Smooth muscle cell (in vitro differentiated cells): ENCODE measurements around the gene SERPINB13. TPM values are rescaled to one million over a fixed set of nuclear protein-coding genes. Genes with fewer than 3 reads are reported as not detected.

Source experiments
- DNase-seq: peaks from one replicate; lab custom pipeline; 2025; ENCODE audit not compliant: unreplicated experiment; lab: John Stamatoyannopoulos, UW
- H2AFZ ChIP-seq: fragments of 200-600 bp; sonication (generic); 2 replicates; pipeline ENCODE4 v1.6.0; 2016; ENCODE audit warnings: antibody characterized with exemption, low read depth, mild to moderate bottlenecking
- H3F3A ChIP-seq: fragments of 200-600 bp; sonication (generic); 2 replicates; pipeline ENCODE4 v1.6.0; 2017; ENCODE audit warnings: antibody characterized with exemption, low read depth
- H3K27ac ChIP-seq: fragments of 200-600 bp; sonication (generic); 2 replicates; pipeline ENCODE4 v1.5.1; 2016; ENCODE audit warnings: low read depth, mild to moderate bottlenecking
- H3K27me3 ChIP-seq: fragments of 200-600 bp; sonication (generic); 2 replicates; pipeline ENCODE4 v1.6.1; 2016; ENCODE audit warnings: low read depth, mild to moderate bottlenecking
- H3K36me3 ChIP-seq: fragments of 200-600 bp; sonication (generic); 2 replicates; pipeline ENCODE4 v1.5.1; 2016; ENCODE audit warnings: low read depth
- H3K4me1 ChIP-seq: fragments of 200-600 bp; sonication (generic); 2 replicates; pipeline ENCODE4 v1.5.1; 2016; ENCODE audit warnings: low read depth
- H3K4me2 ChIP-seq: fragments of 200-600 bp; sonication (generic); 2 replicates; pipeline ENCODE4 v1.6.0; 2016; ENCODE audit warnings: mild to moderate bottlenecking
- H3K4me3 ChIP-seq: fragments of 200-600 bp; sonication (generic); 2 replicates; pipeline ENCODE4 v1.5.1; 2016; ENCODE audit warnings: mild to moderate bottlenecking
- H3K79me2 ChIP-seq: fragments of 200-600 bp; sonication (generic); 2 replicates; pipeline ENCODE4 v1.6.0; 2016; ENCODE audit warnings: low read depth, mild to moderate bottlenecking
- H3K9ac ChIP-seq: fragments of 200-600 bp; sonication (generic); 2 replicates; pipeline ENCODE4 v1.6.0; 2016; ENCODE audit warnings: low read depth
- H3K9me3 ChIP-seq: fragments of 200-600 bp; sonication (generic); replicated peaks from 2 replicates; pipeline ENCODE4 v1.5.1; 2016; ENCODE audit warnings: low read depth
- H4K20me1 ChIP-seq: fragments of 200-600 bp; sonication (generic); 2 replicates; pipeline ENCODE4 v1.6.0; 2016; ENCODE audit warnings: low read depth
- CTCF ChIP-seq: fragments of 200-600 bp; sonication (generic); IDR thresholded peaks from 2 replicates; pipeline ENCODE4 v1.5.1; 2017; ENCODE audit warnings: borderline replicate concordance, mild to moderate bottlenecking, antibody characterized with exemption; ENCODE audit not compliant: insufficient read depth, poor library complexity, severe bottlenecking
- WGBS: methylation state at CpG from one replicate; pipeline ENCODE4 v1.1.7; 2016; ENCODE audit warnings: low lambda C conversion rate; 5-methylcytosine and 5-hydroxymethylcytosine counted together
- polyA plus RNA-seq: library from polyadenylated mRNA; unstranded; fragments of >200 nt; fragmentation: Nextera tagmentation; extraction: Ambion mirVana; gene quantifications from 2 replicates; pipeline ENCODE4 v1.2.1, GENCODE V29; 2016
- total RNA-seq: library from RNA; depleted of rRNA; stranded (reverse); fragments of >200 nt; gene quantifications from 2 replicates; pipeline ENCODE4 v1.2.3, GENCODE V29; 2014

Gene SERPINB13
- total and polyA plus RNA-seq, 2 experiments from 2014 or later = 12.5 to 103 TPM

- no peaks in the 10 kb centered on the region for H3K9me3 ChIP-seq
- no peaks in the 10 kb centered on the region for H3K4me1 ChIP-seq
- no peaks in the 10 kb centered on the region for H3K36me3 ChIP-seq
- DNase-seq = no peak
- H3K27ac ChIP-seq = no peak overlapping the region
- H4K20me1 ChIP-seq = no peaks in the 10 kb centered on the region
- H3F3A ChIP-seq = no peaks in the 10 kb centered on the region
- no peaks in the 10 kb centered on the region for H3K27me3 ChIP-seq
- H2AFZ ChIP-seq = no peak overlapping the region
- WGBS = 90% methylated on average over 3 of the region's 3 CpGs
- H3K79me2 ChIP-seq = no peaks in the 10 kb centered on the region
- TF ChIP-seq CTCF = no peak
- H3K9ac ChIP-seq = no peak overlapping the region
- H3K4me2 ChIP-seq = no peak overlapping the region
- H3K4me3 ChIP-seq = no peak overlapping the region
These were observed 19.4 kb downstream of the SERPINB13 start for GRCh38 chr18:63606526-63606925.

- no peak overlapping the region for H2AFZ ChIP-seq
- no peak overlapping the region for H3K4me2 ChIP-seq
- no peaks in the 10 kb centered on the region for H3F3A ChIP-seq
- H3K36me3 ChIP-seq = no peaks in the 10 kb centered on the region
- H3K27ac ChIP-seq = no peak overlapping the region
- H3K27me3 ChIP-seq = no peaks in the 10 kb centered on the region
- 96% methylated on average over 4 of the region's 4 CpGs for WGBS
- H3K4me1 ChIP-seq = no peaks in the 10 kb centered on the region
- no peaks in the 10 kb centered on the region for H3K79me2 ChIP-seq
- H3K4me3 ChIP-seq = no peak overlapping the region
- no peaks in the 10 kb centered on the region for H4K20me1 ChIP-seq
- TF ChIP-seq CTCF = no peak
- no peak for DNase-seq
- H3K9me3 ChIP-seq = no peaks in the 10 kb centered on the region
- H3K9ac ChIP-seq = no peak overlapping the region
These were observed 26.3 kb downstream of the SERPINB13 start for GRCh38 chr18:63613420-63613819.

- Histone ChIP-seq H3K9me3 (no peaks in the 10 kb centered on the region), H3K79me2 (no peaks in the 10 kb centered on the region), H3K27ac (peak overlapping the region; percentile 17), H3K4me1 (no peaks in the 10 kb centered on the region), H3K4me2 (no peak overlapping the region), H3K4me3 (no peak overlapping the region), H3K27me3 (no peaks in the 10 kb centered on the region), H4K20me1 (no peaks in the 10 kb centered on the region), H3K9ac (no peak overlapping the region), H3K36me3 (no peaks in the 10 kb centered on the region), H3F3A (no peaks in the 10 kb centered on the region), H2AFZ (no peak overlapping the region)
- no peak for DNase-seq
- no peak for TF ChIP-seq CTCF
- 26% methylated on average over 3 of the region's 3 CpGs for WGBS
These were observed 30.1 kb downstream of the SERPINB13 start for GRCh38 chr18:63617049-63617914.

- Histone ChIP-seq H3K4me2 (no peak overlapping the region), H3F3A (no peaks in the 10 kb centered on the region), H3K79me2 (no peaks in the 10 kb centered on the region), H3K36me3 (no peaks in the 10 kb centered on the region), H3K4me3 (no peak overlapping the region), H3K9me3 (no peaks in the 10 kb centered on the region), H2AFZ (no peak overlapping the region), H4K20me1 (no peaks in the 10 kb centered on the region), H3K27ac (peak overlapping the region; percentile 25), H3K9ac (no peak overlapping the region), H3K4me1 (no peaks in the 10 kb centered on the region), H3K27me3 (no peaks in the 10 kb centered on the region)
- WGBS = 93% methylated on average over 2 of the region's 2 CpGs
- TF ChIP-seq CTCF = no peak
- no peak for DNase-seq
These were observed 30.7 kb downstream of the SERPINB13 start for GRCh38 chr18:63617915-63618234.
